ENCODE data around the gene FAM78A. TPM values are rescaled to one million over a fixed set of nuclear protein-coding genes. Genes with fewer than 3 reads are reported as not detected.

Gene FAM78A
- total and polyA plus RNA-seq, 2 of the 8 experiments (the other 6 are each of a cell fraction or from before 2014, with no cell fraction given): 3.1 TPM

- TF ChIP-seq CHD7 (IDR thresholded peaks at IDR 0.05; ENCODE audit: insufficient replicate concordance, low read length) (no peak), HDAC2 (IDR thresholded peaks at IDR 0.05; ENCODE audit: borderline replicate concordance in 1 of 2, low read depth in 2 of 2, low read length in 2 of 2) (no peak)
These were observed 21.7 kb downstream of the FAM78A start (continued) for GRCh38 chr9:131254626-131255025.

Data from H1 (cell line).